ENCODE measurements around the gene NDUFS6. TPM values are rescaled to one million over a fixed set of nuclear protein-coding genes. Genes with fewer than 3 reads are reported as not detected.

NDUFS6 gene
- total RNA-seq, 1 donor from 2014 or later, result 37.8 TPM

Other genes starting within 250 kb of the NDUFS6 start
- gene MRPL36, start 1.6 kb upstream of the NDUFS6 start, total RNA-seq, result 107 and 108 TPM in 2 replicates
- gene IRX4, start 81.5 kb downstream of the NDUFS6 start, total RNA-seq, result not detected in 2 replicates